Gastrocnemius medialis (tissue), 4 donors: Measurements from ENCODE around the gene RBM10.

Experiments
- CTCF ChIP-seq, 5 experiments: fragments of 450-650 bp in 3 of 5; fragments of 200-600 bp in 2 of 5; sonication (generic) in 2 of 5; IDR thresholded peaks in 4 of 5; conservative IDR thresholded peaks in 1 of 5; 1 replicate in 4 of 5; 2 replicates in 1 of 5; pipeline ENCODE4 v1.5.1; 2016 to 2019; ENCODE audit warnings: antibody characterized with exemption in 5 of 5, mild to moderate bottlenecking in 3 of 5, moderate library complexity in 3 of 5
- POLR2A ChIP-seq, 2 donors: fragments of 450-650 bp; IDR thresholded peaks; one replicate each; pipeline ENCODE4 v1.6.1; 2017; ENCODE audit warnings: antibody characterized with exemption in 2 of 2, mild to moderate bottlenecking in 2 of 2, moderate library complexity in 2 of 2

GRCh38 chrX:47178337-47178736 is 33.3 kb downstream of the RBM10 start:
- TF ChIP-seq CTCF (IDR thresholded peaks at IDR 0.05 in 4 of 5, conservative IDR thresholded peaks at IDR 0.05 in 1 of 5): no peak
- no peak for TF ChIP-seq POLR2A (IDR thresholded peaks at IDR 0.05)
